Measurements from ENCODE around the gene NHLRC4.

DNA sequence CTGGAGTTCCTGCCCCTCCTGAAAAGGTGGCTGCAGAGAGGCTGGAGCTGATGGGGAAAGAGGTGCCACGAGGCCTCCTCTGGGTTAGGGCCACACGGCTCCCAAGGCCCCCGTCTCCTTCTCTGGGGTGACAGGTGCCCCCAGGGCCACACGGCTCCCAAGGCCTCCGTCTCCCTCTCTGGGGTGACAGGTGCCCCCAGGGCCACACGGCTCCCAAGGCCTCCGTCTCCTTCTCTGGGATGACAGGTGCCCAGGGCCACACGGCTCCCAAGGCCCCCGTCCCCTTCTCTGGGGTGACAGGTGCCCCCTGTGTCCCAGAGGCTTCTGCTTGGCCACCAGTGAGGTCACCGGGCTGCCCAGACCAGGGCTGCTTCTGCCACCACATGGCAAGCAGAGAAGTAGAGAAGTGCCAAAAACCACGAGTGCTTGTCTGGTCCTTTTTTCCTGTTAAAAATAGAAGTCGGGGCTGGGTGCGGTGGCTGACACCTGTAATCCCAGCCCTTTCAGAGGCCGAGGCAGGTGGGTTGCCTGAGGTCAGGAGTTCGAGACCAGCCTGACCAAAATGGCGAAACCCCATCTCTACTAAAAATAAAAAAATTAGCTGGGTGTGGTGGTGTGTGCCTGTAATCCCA, 35.2 kb upstream of the NHLRC4 start:
- no peak for TF ChIP-seq CTCF (IDR thresholded peaks at IDR 0.05)
- TF ChIP-seq POLR2A (IDR thresholded peaks at IDR 0.05): no peak
- no peak for TF ChIP-seq POLR2AphosphoS5 (IDR thresholded peaks at IDR 0.05; ENCODE audit: insufficient read depth in 1 of 2, low read depth in 1 of 2)

All from vagina (tissue), 2 donors.